Urinary bladder (tissue), 4 donors: ENCODE data around the gene PDRG1. TPM values are rescaled to one million over a fixed set of nuclear protein-coding genes. Genes with fewer than 3 reads are reported as not detected.

Experiments
- DNase-seq: peaks from one replicate; pipeline ENCODE4 v3.0.0-alpha.2; 2015; ENCODE audit errors: extremely low spot score
- H3K27ac ChIP-seq: one replicate; pipeline ENCODE4 v1.5.1; 2013; ENCODE audit warnings: low read depth, mild to moderate bottlenecking, moderate library complexity
- H3K36me3 ChIP-seq: one replicate; pipeline ENCODE4 v1.6.1; 2013; ENCODE audit warnings: mild to moderate bottlenecking, moderate library complexity; ENCODE audit not compliant: insufficient read depth
- H3K4me1 ChIP-seq: one replicate; pipeline ENCODE4 v1.6.1; 2013; ENCODE audit warnings: mild to moderate bottlenecking, moderate library complexity; ENCODE audit not compliant: insufficient read depth
- H3K4me3 ChIP-seq: one replicate; pipeline ENCODE4 v1.5.1; 2013; ENCODE audit warnings: low read depth, low read length
- WGBS: extraction: QIAGEN DNeasy Blood & Tissue Kit; methylation state at CpG from one replicate; pipeline ENCODE4 v1.1.7; 2013; 5-methylcytosine and 5-hydroxymethylcytosine counted together
- polyA plus RNA-seq: library from polyadenylated mRNA; stranded (reverse); fragments of 200-250 nt; gene quantifications from one replicate; pipeline ENCODE4 v1.2.3, GENCODE V29; 2013
- total RNA-seq: library from RNA; depleted of rRNA; stranded (reverse); fragments of >200 nt; gene quantifications from one replicate; pipeline ENCODE4 v1.2.3, GENCODE V29; 2014
- donor health status: healthy with polysubstance abuse.
- donor health status: healthy.

PDRG1 gene
- 2.9 TPM for total RNA-seq
- polyA plus RNA-seq, result 14.0 TPM

- H3K36me3 ChIP-seq, result no peaks in the 10 kb centered on the region
These were observed at the start of gene PDRG1 for GRCh38 chr20:31951530-31952453. PDRG1 (minus strand) TSS chr20:31952046; CDS start chr20:31951961, 85 bp downstream.

GRCh38 chr20:31998246-31998645 lies 46.4 kb upstream of the PDRG1 start:
- no peaks in the 10 kb centered on the region for H3K36me3 ChIP-seq
- 69% methylated on average over 2 of the region's 2 CpGs for WGBS

More at GRCh38 chr20:31951530-31952453, at the start of gene PDRG1:
- DNase-seq, result peak; percentile 83
- peak within 1 kb of the TSS; percentile 86 for H3K4me3 ChIP-seq
- under 1% methylated on average over 63 of the region's 63 CpGs for WGBS
- H3K4me1 ChIP-seq, result no peaks in the 10 kb centered on the region
- no peak within 1 kb of the TSS for H3K27ac ChIP-seq

DNA sequence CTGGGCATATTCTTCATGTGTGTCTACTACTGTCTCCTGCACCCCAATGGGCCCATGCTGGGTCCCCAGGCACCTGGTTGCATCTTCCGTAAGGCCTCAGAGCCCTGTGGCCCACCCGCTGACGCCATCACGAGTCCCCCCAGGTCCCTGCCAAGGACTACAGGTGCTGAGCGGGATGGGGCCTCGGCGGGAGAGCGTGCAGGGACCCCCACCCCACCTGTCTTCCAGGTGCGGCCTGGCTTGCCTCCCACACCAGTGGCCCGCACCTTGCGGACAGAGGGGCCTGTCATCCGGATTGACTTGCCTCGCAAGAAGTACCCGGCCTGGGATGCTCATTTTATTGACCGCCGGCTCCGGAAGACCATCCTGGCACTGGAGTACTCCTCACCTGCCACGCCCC lies 45.1 kb upstream of the PDRG1 start:
- Histone ChIP-seq H3K4me1 (no peaks in the 10 kb centered on the region), H3K27ac (no peak overlapping the region), H3K36me3 (no peaks in the 10 kb centered on the region), H3K4me3 (no peak overlapping the region)
- 96% methylated on average over 18 of the region's 18 CpGs for WGBS
- DNase-seq, result no peak

More at GRCh38 chr20:31998246-31998645, 46.4 kb upstream of the PDRG1 start:
- no peaks in the 10 kb centered on the region for H3K4me1 ChIP-seq
- no peak for DNase-seq
- no peak overlapping the region for H3K27ac ChIP-seq
- H3K4me3 ChIP-seq, result no peak overlapping the region

DNA sequence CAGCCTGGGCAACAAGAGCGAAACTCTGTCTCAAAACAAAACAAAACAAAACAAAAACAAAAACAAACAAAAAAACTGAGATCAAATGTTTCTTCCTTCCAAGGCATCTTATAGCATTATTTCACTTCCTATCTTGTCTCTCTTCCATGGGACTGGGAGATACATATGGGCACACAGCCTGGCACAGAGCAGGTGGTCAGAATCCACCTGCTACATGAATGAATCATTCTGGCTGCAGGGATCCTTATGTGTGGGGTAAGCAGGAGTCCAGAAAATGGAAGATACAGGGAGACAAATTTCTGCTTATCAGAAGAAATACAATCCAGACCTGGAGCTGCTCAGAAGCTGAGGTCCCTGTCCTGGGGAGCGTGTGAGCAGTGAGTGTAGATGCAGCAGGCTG lies 40.2 kb upstream of the PDRG1 start:
- H3K4me3 ChIP-seq, result no peak overlapping the region
- no peaks in the 10 kb centered on the region for H3K36me3 ChIP-seq
- 77% methylated on average over 2 of the region's 2 CpGs for WGBS
- no peaks in the 10 kb centered on the region for H3K4me1 ChIP-seq
- DNase-seq, result no peak
- H3K27ac ChIP-seq, result no peak overlapping the region

- 67% methylated on average over 1 of the region's 1 CpG for WGBS
- no peak overlapping the region for H3K27ac ChIP-seq
- no peak overlapping the region for H3K4me3 ChIP-seq
- no peak for DNase-seq
- H3K4me1 ChIP-seq, result no peaks in the 10 kb centered on the region
- H3K36me3 ChIP-seq, result no peaks in the 10 kb centered on the region
These were observed 39.5 kb upstream of the PDRG1 start for GRCh38 chr20:31991339-31991705.

DNA sequence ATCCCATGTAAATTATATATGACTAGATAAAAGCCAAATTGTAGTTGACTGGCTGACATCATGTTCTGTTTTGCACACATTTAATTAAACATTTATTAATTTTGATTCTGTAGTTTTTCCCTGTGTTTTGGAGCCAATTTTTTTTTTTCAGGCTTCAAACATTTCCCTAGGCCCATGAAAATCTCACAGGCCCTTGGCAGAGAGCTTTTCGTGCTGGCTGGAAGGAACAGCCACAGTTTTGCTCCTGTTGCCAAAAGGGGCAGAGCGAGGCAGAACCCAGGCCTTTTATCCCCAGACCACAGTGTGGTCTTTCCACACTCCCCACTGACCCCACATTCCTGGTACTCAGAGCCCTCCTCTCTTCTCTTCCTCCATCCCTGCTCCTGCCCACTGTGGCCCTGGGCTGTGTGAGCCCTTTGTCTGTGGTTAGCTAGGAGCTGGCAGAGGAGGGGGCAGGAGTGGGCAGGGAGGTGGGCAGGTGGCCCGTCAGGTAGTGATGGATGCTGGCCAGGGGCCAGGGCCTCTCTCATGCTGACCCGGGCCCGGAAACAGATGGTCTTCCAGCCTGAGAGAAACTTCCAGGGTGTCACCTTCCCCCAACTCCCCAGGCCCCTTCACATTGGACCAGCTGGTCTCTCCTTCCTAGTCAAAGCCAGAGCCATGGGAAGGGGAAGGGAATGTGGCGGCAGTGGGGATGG lies 38.9 kb upstream of the PDRG1 start:
- Histone ChIP-seq H3K4me1 (no peaks in the 10 kb centered on the region), H3K4me3 (no peak overlapping the region), H3K27ac (no peak overlapping the region), H3K36me3 (no peaks in the 10 kb centered on the region)
- WGBS, result 55% methylated on average over 6 of the region's 6 CpGs
- no peak for DNase-seq

- no peak overlapping the region for H3K4me3 ChIP-seq
- no peaks in the 10 kb centered on the region for H3K4me1 ChIP-seq
- WGBS, result 67% methylated on average over 8 of the region's 8 CpGs
- no peak for DNase-seq
- H3K27ac ChIP-seq, result no peak overlapping the region
- H3K36me3 ChIP-seq, result no peaks in the 10 kb centered on the region
These were observed 37.3 kb upstream of the PDRG1 start for GRCh38 chr20:31989030-31989645.

GRCh38 chr20:31988430-31989015 lies 36.7 kb upstream of the PDRG1 start:
- WGBS, result 79% methylated on average over 5 of the region's 5 CpGs
- H3K36me3 ChIP-seq, result no peaks in the 10 kb centered on the region
- no peak overlapping the region for H3K4me3 ChIP-seq
- no peak for DNase-seq
- H3K27ac ChIP-seq, result no peak overlapping the region
- no peaks in the 10 kb centered on the region for H3K4me1 ChIP-seq

DNA sequence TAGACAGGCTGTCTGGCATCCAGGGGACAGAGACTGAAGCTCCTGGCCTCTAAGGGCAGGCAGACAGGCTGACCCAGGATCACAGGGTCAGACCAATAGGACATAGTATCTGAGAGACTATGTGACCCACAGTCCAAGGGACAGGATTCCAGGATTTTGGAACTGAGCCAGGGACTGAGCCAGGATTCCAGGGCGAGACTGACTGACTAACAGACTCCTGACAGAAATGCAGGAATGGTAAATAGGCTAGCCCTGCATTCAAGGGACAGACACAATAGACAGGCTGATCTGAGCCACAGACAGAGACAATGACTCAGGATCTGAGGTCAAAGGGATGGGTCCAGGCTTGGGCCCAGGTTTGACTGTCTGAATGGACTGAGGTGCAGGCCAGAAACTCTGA lies 35.9 kb upstream of the PDRG1 start:
- no peak for DNase-seq
- no peaks in the 10 kb centered on the region for H3K4me1 ChIP-seq
- no peaks in the 10 kb centered on the region for H3K36me3 ChIP-seq
- H3K4me3 ChIP-seq, result no peak overlapping the region
- 44% methylated on average over 1 of the region's 1 CpG for WGBS
- no peak overlapping the region for H3K27ac ChIP-seq

DNA sequence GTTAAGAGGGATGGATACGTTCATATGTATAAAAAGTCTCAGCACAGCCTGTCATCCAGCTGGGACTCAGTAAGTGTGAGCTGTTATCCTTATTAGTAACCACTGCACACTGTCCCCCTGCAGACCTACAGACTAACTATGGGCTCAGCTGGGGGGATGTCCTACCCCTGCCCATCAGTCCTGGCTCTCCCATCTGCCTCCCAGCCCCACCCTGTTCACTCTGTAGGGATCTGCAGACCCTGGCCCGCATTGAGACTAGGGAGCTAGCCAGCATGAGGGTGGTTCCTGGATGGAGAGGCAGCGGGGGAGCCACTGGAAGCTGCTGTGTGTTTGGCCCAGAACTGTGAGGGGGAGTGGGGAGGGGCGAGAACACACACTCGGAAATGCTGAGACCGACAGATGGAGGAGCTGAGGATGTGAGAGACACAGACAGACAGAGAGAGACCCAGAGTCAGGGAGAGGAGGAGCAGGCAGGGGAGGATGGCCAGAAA lies 33.2 kb upstream of the PDRG1 start:
- no peaks in the 10 kb centered on the region for H3K36me3 ChIP-seq
- no peaks in the 10 kb centered on the region for H3K4me1 ChIP-seq
- H3K4me3 ChIP-seq, result no peak overlapping the region
- H3K27ac ChIP-seq, result no peak overlapping the region
- WGBS, result 23% methylated on average over 6 of the region's 6 CpGs
- no peak for DNase-seq

GRCh38 chr20:31981784-31982183 lies 29.9 kb upstream of the PDRG1 start:
- H3K4me1 ChIP-seq, result no peaks in the 10 kb centered on the region
- H3K27ac ChIP-seq, result no peak overlapping the region
- 64% methylated on average over 2 of the region's 2 CpGs for WGBS
- H3K4me3 ChIP-seq, result no peak overlapping the region
- no peak for DNase-seq
- no peaks in the 10 kb centered on the region for H3K36me3 ChIP-seq

DNA sequence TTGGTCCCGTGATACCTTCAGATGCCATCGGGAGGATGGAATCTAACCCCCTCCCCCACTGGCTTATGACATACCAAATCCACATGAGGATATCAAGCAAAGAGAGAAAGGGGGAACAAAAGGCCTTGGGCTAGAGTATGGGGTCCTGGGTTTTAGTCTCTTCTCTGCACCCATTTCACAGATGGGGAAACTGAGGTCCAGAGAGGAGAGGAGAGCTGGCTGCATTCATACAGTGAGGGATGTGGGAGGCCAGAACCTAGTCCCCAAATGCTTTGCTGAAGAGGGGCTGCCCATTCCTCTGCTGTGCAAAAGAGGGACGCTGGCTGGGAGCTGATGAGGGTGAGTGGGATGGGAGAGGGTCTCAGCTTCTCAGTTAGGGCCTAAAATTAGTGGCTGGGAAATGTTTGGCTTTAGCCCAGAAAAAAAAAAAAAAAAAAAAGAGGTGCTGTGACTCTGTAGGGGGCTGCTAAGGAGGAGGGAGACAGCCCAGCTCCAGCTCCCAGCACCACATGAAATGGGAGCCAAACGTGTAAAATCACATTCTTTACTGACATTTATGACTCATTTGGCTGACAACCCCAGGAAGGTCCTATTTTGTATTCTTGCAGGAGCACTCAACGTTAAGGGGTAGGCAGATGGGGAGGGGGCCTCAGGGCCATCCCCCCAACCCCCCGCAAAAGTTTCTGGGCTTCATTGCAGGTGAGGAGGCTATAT lies 28.0 kb upstream of the PDRG1 start:
- DNase-seq, result no peak
- Histone ChIP-seq H3K36me3 (no peaks in the 10 kb centered on the region), H3K4me1 (no peaks in the 10 kb centered on the region), H3K27ac (no peak overlapping the region), H3K4me3 (no peak overlapping the region)
- 42% methylated on average over 6 of the region's 6 CpGs for WGBS

GRCh38 chr20:31977080-31977479 lies 25.2 kb upstream of the PDRG1 start:
- Histone ChIP-seq H3K4me1 (no peaks in the 10 kb centered on the region), H3K36me3 (no peaks in the 10 kb centered on the region), H3K27ac (no peak overlapping the region), H3K4me3 (no peak overlapping the region)
- 84% methylated on average over 4 of the region's 4 CpGs for WGBS
- no peak for DNase-seq
